ENCODE measurements around the gene ATP6V0C.
"Not testable (repeated sequence)": the region's sequence is repeated elsewhere in the genome, so short reads cannot be mapped to it uniquely, and the experiment has no call there.

ATP6V0C gene

DNA sequence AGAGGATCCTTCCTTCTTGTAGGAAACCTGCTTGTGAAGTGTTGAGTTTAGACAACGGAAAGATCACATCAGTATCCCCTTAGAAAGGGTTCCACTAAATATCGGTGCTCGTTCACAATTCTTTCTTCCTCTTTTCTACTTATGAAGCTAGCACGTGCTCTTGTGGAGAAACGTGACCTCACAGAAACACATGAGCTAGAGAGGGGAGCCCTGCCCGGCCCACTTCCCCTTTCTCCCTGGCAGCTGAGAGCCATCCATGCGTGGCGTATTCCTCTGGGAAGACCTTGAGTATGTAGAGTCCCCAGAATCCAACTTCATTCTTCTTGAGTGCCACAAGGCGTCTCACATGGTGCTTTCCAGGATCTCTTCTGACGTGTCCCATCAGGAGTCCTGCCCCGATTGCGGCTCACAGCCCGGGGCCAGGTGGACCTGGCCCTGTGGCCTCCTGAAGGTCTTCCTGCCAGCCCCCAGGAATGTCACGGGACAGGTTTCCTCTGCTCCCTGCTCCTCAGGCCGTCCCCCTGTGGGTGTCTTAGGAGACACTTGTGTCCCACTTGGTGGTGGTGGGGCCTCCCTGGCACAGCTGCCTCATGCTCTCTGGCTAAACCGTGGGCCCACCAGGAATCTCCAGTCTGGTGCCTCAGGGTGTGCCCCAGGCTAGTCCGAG, 46.5 kb downstream of the ATP6V0C start:
- DNase-seq, result not testable (repeated sequence)

DNA sequence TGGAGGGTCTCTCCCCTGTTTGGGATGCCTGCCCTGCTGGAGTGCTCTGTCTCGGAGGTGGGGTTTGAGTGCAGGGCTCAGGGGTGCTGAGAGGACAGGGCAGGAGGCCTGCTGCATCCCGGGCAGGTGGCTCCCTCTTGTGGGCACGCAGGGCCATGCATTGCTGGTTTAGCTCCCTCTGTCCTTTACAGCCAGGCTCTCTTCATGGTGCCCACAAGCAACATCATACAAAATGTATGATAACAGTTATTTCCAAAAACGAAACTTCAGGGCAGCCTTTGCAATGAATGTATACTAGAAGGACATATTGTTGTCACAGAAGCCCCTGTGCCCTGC, 47.0 kb downstream of the ATP6V0C start:
- not testable (repeated sequence) for DNase-seq

DNA sequence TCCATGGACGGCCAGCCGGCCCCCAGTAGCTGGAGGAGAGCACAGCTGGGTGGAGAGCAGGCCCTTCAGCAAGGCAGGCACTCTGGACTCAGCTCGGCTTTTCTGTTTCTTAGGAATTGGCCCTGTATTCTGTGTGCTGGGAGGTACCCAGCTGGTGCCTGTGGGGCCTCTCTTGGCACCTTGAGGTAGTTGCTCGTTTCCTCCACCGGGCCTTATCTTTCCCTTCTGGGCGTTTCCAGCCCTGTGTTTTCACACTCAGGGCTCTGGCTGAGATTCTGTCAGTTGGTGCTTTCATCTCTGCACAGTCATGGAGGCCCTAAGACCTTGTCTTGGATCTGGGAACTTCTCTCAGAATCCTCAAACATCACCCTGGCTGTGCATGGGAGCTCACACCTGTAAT, 53.8 kb downstream of the ATP6V0C start:
- DNase-seq, result not testable (repeated sequence)

DNA sequence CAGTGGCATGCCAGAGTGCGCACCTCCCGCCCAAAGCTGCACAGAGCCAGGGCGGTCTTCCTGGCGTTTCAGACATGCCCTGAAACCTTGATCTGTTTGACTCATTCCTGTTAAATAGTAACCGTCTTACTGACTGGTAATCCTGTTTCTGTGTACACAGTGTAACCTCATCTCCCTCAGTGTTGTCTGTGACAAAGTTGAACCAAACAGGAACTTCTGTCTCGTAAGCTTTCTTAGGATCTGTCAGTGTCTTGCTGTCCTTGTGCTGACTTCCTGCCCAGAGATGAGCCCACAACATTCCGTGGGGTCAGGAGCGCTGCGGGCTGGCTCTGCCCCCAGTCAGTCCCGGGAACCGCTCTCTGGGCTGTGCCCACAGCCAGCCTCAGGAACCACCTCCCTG, 54.8 kb downstream of the ATP6V0C start:
- DNase-seq, result not testable (repeated sequence)

Data from islet precursor cell (in vitro differentiated cells).